ENCODE data around the gene TRIP12. TPM values are rescaled to one million over a fixed set of nuclear protein-coding genes. Genes with fewer than 3 reads are reported as not detected.

TRIP12 gene
- total and polyA plus RNA-seq, 2 donors from 2014 or later = 29.3 to 225 TPM

DNA sequence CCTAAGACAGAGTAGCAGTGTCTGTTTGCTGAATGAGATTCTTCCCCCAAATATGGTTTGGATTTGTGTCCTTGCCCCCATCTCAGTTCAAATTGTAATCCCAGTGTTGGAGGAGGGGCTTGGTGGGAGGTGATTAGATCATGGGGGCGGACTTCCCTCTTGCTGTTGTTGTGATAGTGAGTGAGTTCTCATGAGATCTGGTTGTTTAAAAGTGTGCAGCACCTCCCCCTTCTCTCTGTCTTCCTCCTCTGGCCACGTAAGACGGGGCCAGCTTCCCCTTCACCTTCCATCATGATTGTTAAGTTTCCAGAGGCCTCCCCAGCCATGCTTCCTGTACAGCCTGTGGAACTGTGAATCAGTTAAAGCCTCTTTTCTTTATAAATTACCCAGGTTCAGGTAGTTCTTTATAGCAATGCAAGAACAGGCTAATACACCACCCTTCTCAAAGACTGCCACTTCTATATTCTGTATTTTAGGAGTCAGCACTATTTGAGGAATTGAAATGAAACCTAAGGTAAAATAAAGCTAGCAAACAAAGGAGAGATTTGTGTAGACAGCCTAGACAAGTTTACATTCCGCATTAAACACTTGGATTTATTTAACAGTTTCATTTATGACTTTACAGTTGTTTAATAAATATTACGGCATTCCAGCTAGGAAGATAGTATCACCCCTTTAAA is 22.1 kb upstream of the TRIP12 start:
- FAIRE-seq = no peak
- Histone ChIP-seq H3K4me1 (ENCODE audit: control insufficient read depth in 2 of 3, insufficient read depth in 2 of 3, low read depth in 1 of 3, low read length in 3 of 3) (peaks cover 0 to 3% (median 2%) of the 10 kb centered on the region in 3 donors), H3K27me3 (ENCODE audit: control insufficient read depth, insufficient read depth, low read length) (no peaks in the 10 kb centered on the region), H3K36me3 (ENCODE audit: control insufficient read depth in 2 of 3, insufficient read depth in 3 of 3, low read length in 3 of 3) (no peaks in the 10 kb centered on the region), H3K4me3 (ENCODE audit: low read length in 3 of 3) (no peak overlapping the region), H3K9me3 (ENCODE audit: control insufficient read depth in 2 of 3, insufficient read depth in 1 of 3, low read length in 3 of 3) (no peaks in the 10 kb centered on the region), H3K9ac (ENCODE audit: low read length in 3 of 3) (no peak overlapping the region), H3K27ac (ENCODE audit: low read depth in 2 of 2, low read length in 2 of 2) (no peak overlapping the region)
- TF ChIP-seq, protein P1, sequence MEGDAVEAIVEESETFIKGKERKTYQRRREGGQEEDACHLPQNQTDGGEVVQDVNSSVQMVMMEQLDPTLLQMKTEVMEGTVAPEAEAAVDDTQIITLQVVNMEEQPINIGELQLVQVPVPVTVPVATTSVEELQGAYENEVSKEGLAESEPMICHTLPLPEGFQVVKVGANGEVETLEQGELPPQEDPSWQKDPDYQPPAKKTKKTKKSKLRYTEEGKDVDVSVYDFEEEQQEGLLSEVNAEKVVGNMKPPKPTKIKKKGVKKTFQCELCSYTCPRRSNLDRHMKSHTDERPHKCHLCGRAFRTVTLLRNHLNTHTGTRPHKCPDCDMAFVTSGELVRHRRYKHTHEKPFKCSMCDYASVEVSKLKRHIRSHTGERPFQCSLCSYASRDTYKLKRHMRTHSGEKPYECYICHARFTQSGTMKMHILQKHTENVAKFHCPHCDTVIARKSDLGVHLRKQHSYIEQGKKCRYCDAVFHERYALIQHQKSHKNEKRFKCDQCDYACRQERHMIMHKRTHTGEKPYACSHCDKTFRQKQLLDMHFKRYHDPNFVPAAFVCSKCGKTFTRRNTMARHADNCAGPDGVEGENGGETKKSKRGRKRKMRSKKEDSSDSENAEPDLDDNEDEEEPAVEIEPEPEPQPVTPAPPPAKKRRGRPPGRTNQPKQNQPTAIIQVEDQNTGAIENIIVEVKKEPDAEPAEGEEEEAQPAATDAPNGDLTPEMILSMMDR (IDR thresholded peaks at IDR 0.05; ENCODE audit: borderline replicate concordance, extremely low read depth, insufficient read depth) = no peak
- peak in 1 of 5 donors; percentile 14 for DNase-seq
- intact Hi-C loops (cut with DNase I) = no loop called here

DNA sequence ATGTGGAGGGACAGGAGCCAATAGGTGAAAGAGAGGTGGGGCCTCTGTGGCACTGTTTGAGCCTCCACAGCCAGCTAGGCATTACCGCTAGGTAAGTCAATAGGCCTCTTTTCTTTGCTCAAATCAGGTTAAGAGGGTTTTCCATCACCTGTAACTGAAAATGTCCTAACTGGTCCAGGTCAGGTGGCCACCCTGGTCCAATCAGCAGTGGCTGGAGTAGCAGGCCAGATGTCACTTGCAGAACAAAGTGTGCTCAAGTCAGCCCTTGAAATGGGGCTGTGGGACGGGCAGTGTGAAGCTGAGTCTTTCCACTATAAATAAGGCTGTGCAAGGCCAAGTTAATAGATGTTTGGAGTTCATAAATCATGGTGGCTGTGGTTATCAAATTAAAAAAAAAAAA is 21.4 kb upstream of the TRIP12 start:
- no peak for FAIRE-seq

GRCh38 chr2:229942671-229943070 is 20.9 kb upstream of the TRIP12 start:
- Histone ChIP-seq H3K4me1 (ENCODE audit: control insufficient read depth in 2 of 3, insufficient read depth in 2 of 3, low read depth in 1 of 3, low read length in 3 of 3) (peaks cover 0 to 3% (median 2%) of the 10 kb centered on the region in 3 donors), H3K27ac (ENCODE audit: low read depth in 2 of 2, low read length in 2 of 2) (no peak overlapping the region), H3K4me3 (ENCODE audit: low read length in 3 of 3) (no peak overlapping the region), H3K27me3 (ENCODE audit: control insufficient read depth, insufficient read depth, low read length) (no peaks in the 10 kb centered on the region), H3K9ac (ENCODE audit: low read length in 3 of 3) (no peak overlapping the region), H3K9me3 (ENCODE audit: control insufficient read depth in 2 of 3, insufficient read depth in 1 of 3, low read length in 3 of 3) (no peaks in the 10 kb centered on the region), H3K36me3 (ENCODE audit: control insufficient read depth in 2 of 3, insufficient read depth in 3 of 3, low read length in 3 of 3) (no peaks in the 10 kb centered on the region)
- TF ChIP-seq, protein P1 (IDR thresholded peaks at IDR 0.05; ENCODE audit: borderline replicate concordance, extremely low read depth, insufficient read depth) = no peak
- intact Hi-C loops (cut with DNase I) = no loop called here
- DNase-seq (no peak), FAIRE-seq (no peak)

More for the DNA sequence above, 21.4 kb upstream of the TRIP12 start:
- intact Hi-C loops (cut with DNase I) = no loop called here
- H3K4me3 ChIP-seq (ENCODE audit: low read length in 3 of 3) = no peak overlapping the region
- no peaks in the 10 kb centered on the region for H3K36me3 ChIP-seq (ENCODE audit: control insufficient read depth in 2 of 3, insufficient read depth in 3 of 3, low read length in 3 of 3)
- H3K27me3 ChIP-seq (ENCODE audit: control insufficient read depth, insufficient read depth, low read length) = no peaks in the 10 kb centered on the region
- no peak overlapping the region for H3K27ac ChIP-seq (ENCODE audit: low read depth in 2 of 2, low read length in 2 of 2)
- H3K9me3 ChIP-seq (ENCODE audit: control insufficient read depth in 2 of 3, insufficient read depth in 1 of 3, low read length in 3 of 3) = no peaks in the 10 kb centered on the region
- no peak overlapping the region for H3K9ac ChIP-seq (ENCODE audit: low read length in 3 of 3)
- DNase-seq = no peak
- TF ChIP-seq, protein P1 (IDR thresholded peaks at IDR 0.05; ENCODE audit: borderline replicate concordance, extremely low read depth, insufficient read depth) = no peak
- peaks cover 0 to 3% (median 2%) of the 10 kb centered on the region in 3 donors for H3K4me1 ChIP-seq (ENCODE audit: control insufficient read depth in 2 of 3, insufficient read depth in 2 of 3, low read depth in 1 of 3, low read length in 3 of 3)

All from kidney (tissue), 14 donors.